ENCODE results near the gene GSTA2.
"Not testable (repeated sequence)": the region's sequence is repeated elsewhere in the genome, so short reads cannot be mapped to it uniquely, and the experiment has no call there.

Gene GSTA2

GRCh38 chr6:52763322-52763916 is at the start of gene GSTA2:
Gene GSTA2, minus strand, starts transcription at chr6:52763475. Its CDS starts 5,528 bp downstream, at chr6:52757947.
- not testable (repeated sequence) for DNase-seq

GRCh38 chr6:52809777-52810176 is 46.5 kb upstream of the GSTA2 start:
- not testable (repeated sequence) for DNase-seq

- DNase-seq, result no peak
These were observed 45.4 kb upstream of the GSTA2 start for GRCh38 chr6:52808660-52809059.

GRCh38 chr6:52803668-52804255 is 40.5 kb upstream of the GSTA2 start, which contains the start of gene GSTA1:
Gene GSTA1, minus strand, starts transcription at chr6:52803816. Its CDS starts 4,549 bp downstream, at chr6:52799267.
- DNase-seq, result not testable (repeated sequence)

GRCh38 chr6:52802806-52803205 is 39.5 kb upstream of the GSTA2 start:
- no peak for DNase-seq

- DNase-seq, result no peak
These were observed 38.0 kb upstream of the GSTA2 start for GRCh38 chr6:52801188-52801841.

- DNase-seq, result peak; percentile 10
These were observed 36.0 kb upstream of the GSTA2 start for GRCh38 chr6:52799272-52799671.

GRCh38 chr6:52794366-52794765 is 31.1 kb upstream of the GSTA2 start:
- not testable (repeated sequence) for DNase-seq

- no peak for DNase-seq
These were observed 27.6 kb upstream of the GSTA2 start for GRCh38 chr6:52790861-52791260.

GRCh38 chr6:52789658-52790057 is 26.4 kb upstream of the GSTA2 start:
- peak; percentile 32 for DNase-seq

GRCh38 chr6:52788478-52788877 is 25.2 kb upstream of the GSTA2 start:
- peak; percentile 26 for DNase-seq

- no peak for DNase-seq
These were observed 24.6 kb upstream of the GSTA2 start for GRCh38 chr6:52787917-52788316.

- no peak for DNase-seq
These were observed 23.1 kb upstream of the GSTA2 start for GRCh38 chr6:52786249-52786956.

GRCh38 chr6:52782696-52783274 is 19.5 kb upstream of the GSTA2 start:
- not testable (repeated sequence) for DNase-seq

- not testable (repeated sequence) for DNase-seq
These were observed 18.9 kb upstream of the GSTA2 start for GRCh38 chr6:52782209-52782608.

- no peak for DNase-seq
These were observed 16.0 kb upstream of the GSTA2 start for GRCh38 chr6:52779237-52779636.

- DNase-seq, result not testable (repeated sequence)
These were observed 13.6 kb upstream of the GSTA2 start for GRCh38 chr6:52776711-52777351.

GRCh38 chr6:52769399-52769798 is 6.1 kb upstream of the GSTA2 start:
- not testable (repeated sequence) for DNase-seq

- not testable (repeated sequence) for DNase-seq
These were observed 4.4 kb upstream of the GSTA2 start for GRCh38 chr6:52767658-52768057.

GRCh38 chr6:52761673-52762491 is 1.4 kb downstream of the GSTA2 start:
- DNase-seq, result not testable (repeated sequence)

GRCh38 chr6:52760105-52760765 is 3.0 kb downstream of the GSTA2 start:
- no peak for DNase-seq

All from NCI-H226 (cell line).